HepG2 (cell line): ENCODE measurements around the gene TCF7L2. TPM values are rescaled to one million over a fixed set of nuclear protein-coding genes. Genes with fewer than 3 reads are reported as not detected.

Experiments
- ATAC-seq: fragments of 200-7000 bp; cut with Tn5 transposase; 3 replicates; pipeline ENCODE4 v1.9.1; 2020; ENCODE audit warnings: mild to moderate bottlenecking, moderate library complexity
- BruUV-seq: library from RNA; stranded (reverse); fragments of 400-500 nt; replicated peaks from 2 replicates; lab custom pipeline; 2021; lab: Mats Ljungman, UMichigan
- CTCF ChIA-PET: fragments of 300-600 bp; formaldehyde crosslinking; extraction: SDS; loops from one replicate; lab custom pipeline; 2021; ENCODE audit warnings: low total read pairs, inconsistent platforms, low intra/inter-chr PET ratio; lab: Yijun Ruan, JAX
- POLR2A ChIA-PET: fragments of 350-600 bp; sonication (Branson Sonifier 250); formaldehyde crosslinking; loops from one replicate; lab custom pipeline; 2020; ENCODE audit warnings: antibody characterized with exemption, inconsistent platforms; lab: Yijun Ruan, JAX
- DNase-seq: peaks from one replicate; pipeline ENCODE4 v3.0.0-alpha.2; 2015; ENCODE audit warnings: low spot score
- FAIRE-seq: peaks from 3 replicates; lab custom pipeline; 2011; peaks lifted over from hg19 to GRCh38; lab: Jason Lieb, UNC
- H2AFZ ChIP-seq: one replicate; pipeline ENCODE4 v1.6.1; 2011; ENCODE audit warnings: low read length, inconsistent platforms
- H3K27ac ChIP-seq: fragments of 300-600 bp; 3 replicates; pipeline ENCODE4 v1.8.0; 2011; ENCODE audit warnings: mixed run types, mild to moderate bottlenecking, mixed read lengths, low read length, inconsistent platforms; ENCODE audit not compliant: insufficient read depth; ENCODE audit errors: extremely low read length
- H3K27me3 ChIP-seq, 2 experiments: fragments of 200-600 bp in 1 of 2; 2 replicates in 1 of 2; 3 replicates in 1 of 2; pipeline versions ENCODE4 v1.6.0 to v1.8.0; 2011; ENCODE audit warnings: low read length in 2 of 2, mild to moderate bottlenecking in 2 of 2, moderate library complexity in 2 of 2, inconsistent platforms in 1 of 2; ENCODE audit not compliant: insufficient read depth in 2 of 2, control insufficient read depth in 1 of 2
- H3K36me3 ChIP-seq, 2 experiments: fragments of 200-600 bp in 1 of 2; replicated peaks in 1 of 2; 2 replicates in 1 of 2; 3 replicates in 1 of 2; pipeline versions ENCODE4 v1.5.1 to v1.8.0; 2011; ENCODE audit warnings: low read length in 2 of 2, inconsistent platforms in 1 of 2; ENCODE audit not compliant: insufficient read depth in 2 of 2, control insufficient read depth in 1 of 2
- H3K4me1 ChIP-seq: 2 replicates; pipeline ENCODE4 v1.5.1; 2012; ENCODE audit warnings: low read length, inconsistent platforms; ENCODE audit not compliant: insufficient read depth
- H3K4me2 ChIP-seq: 2 replicates; pipeline ENCODE4 v1.6.0; 2011; ENCODE audit warnings: low read depth, low read length, inconsistent platforms
- H3K4me3 ChIP-seq, 3 experiments: fragments of 200-600 bp in 1 of 3; sonication (generic), shearing (Covaris generic) in 1 of 3; replicated peaks in 1 of 3; 2 replicates each; pipeline ENCODE4 v1.5.1; 2011 to 2016; ENCODE audit warnings: low read length in 3 of 3, inconsistent platforms in 2 of 3, low read depth in 2 of 3, mild to moderate bottlenecking in 2 of 3, control low read depth in 1 of 3, mixed read lengths in 1 of 3; ENCODE audit not compliant: insufficient read depth in 1 of 3
- H3K79me2 ChIP-seq: one replicate; pipeline ENCODE4 v1.6.1; 2011; ENCODE audit warnings: low read length, inconsistent platforms; ENCODE audit not compliant: insufficient read depth
- H3K9ac ChIP-seq: 2 replicates; pipeline ENCODE4 v1.6.0; 2011; ENCODE audit warnings: mild to moderate bottlenecking, low read depth, low read length, inconsistent platforms; ENCODE audit not compliant: insufficient read depth
- H3K9me3 ChIP-seq: 2 replicates; pipeline ENCODE4 v1.5.1; 2012; ENCODE audit warnings: mild to moderate bottlenecking, low read length
- H4K20me1 ChIP-seq: 2 replicates; pipeline ENCODE4 v1.6.0; 2011; ENCODE audit warnings: inconsistent platforms, mild to moderate bottlenecking, low read length, moderate library complexity; ENCODE audit not compliant: insufficient read depth
- ARHGAP35 ChIP-seq: sonication (generic); formaldehyde crosslinking; IDR thresholded peaks from 2 replicates; pipeline ENCODE4 v1.9.0; 2022; ENCODE audit warnings: mild to moderate bottlenecking, inconsistent platforms, moderate library complexity, missing genetic modification reagents, borderline replicate concordance
- HDAC2 ChIP-seq: sonication (generic); formaldehyde crosslinking; IDR thresholded peaks from 2 replicates; pipeline ENCODE4 v1.4.0; 2020; ENCODE audit warnings: missing genetic modification reagents
- MEIS2 ChIP-seq: sonication (generic); formaldehyde crosslinking; IDR thresholded peaks from 2 replicates; pipeline ENCODE4 v1.9.0; 2021; ENCODE audit warnings: mild to moderate bottlenecking, missing genetic modification reagents
- MIER2 ChIP-seq: IDR thresholded peaks from 2 replicates; pipeline ENCODE4 v1.6.1; 2016; ENCODE audit warnings: missing biosample characterization, missing genetic modification reagents
- MIXL1 ChIP-seq: IDR thresholded peaks from 2 replicates; pipeline ENCODE4 v1.6.1; 2016
- POLR2AphosphoS2 ChIP-seq: IDR thresholded peaks from 2 replicates; pipeline ENCODE4 v1.6.1; 2011; ENCODE audit warnings: low read depth, low read length, improper control_type of control experiment
- SNRNP70 ChIP-seq: fragments of 200-400 bp; formaldehyde crosslinking; IDR thresholded peaks from 2 replicates; pipeline ENCODE4 v1.6.1; 2017; ENCODE audit warnings: mild to moderate bottlenecking, low read depth, low read length, moderate library complexity
- ZBTB21 ChIP-seq: sonication (generic); formaldehyde crosslinking; IDR thresholded peaks from 2 replicates; pipeline ENCODE4 v1.4.0; 2020; ENCODE audit warnings: missing genetic modification reagents
- ZFP41 ChIP-seq: sonication (generic); formaldehyde crosslinking; IDR thresholded peaks from 2 replicates; pipeline ENCODE4 v1.4.0; 2020; ENCODE audit warnings: mild to moderate bottlenecking, missing genetic modification reagents, borderline replicate concordance
- ZNF275 ChIP-seq: sonication (generic); formaldehyde crosslinking; IDR thresholded peaks from 2 replicates; pipeline ENCODE4 v1.8.0; 2022; ENCODE audit warnings: missing genetic modification reagents, mild to moderate bottlenecking, inconsistent platforms, borderline replicate concordance
- ZNF329 ChIP-seq: sonication (generic); formaldehyde crosslinking; IDR thresholded peaks from 2 replicates; pipeline ENCODE4 v1.9.0; 2021; ENCODE audit warnings: low read depth, mild to moderate bottlenecking, missing genetic modification reagents
- ZNF33A ChIP-seq: sonication (generic); formaldehyde crosslinking; IDR thresholded peaks from 2 replicates; pipeline ENCODE4 v1.5.1; 2020; ENCODE audit warnings: missing genetic modification reagents, mild to moderate bottlenecking, moderate library complexity, borderline replicate concordance
- ZNF460 ChIP-seq: sonication (generic); formaldehyde crosslinking; IDR thresholded peaks from 2 replicates; pipeline ENCODE4 v1.5.1; 2020; ENCODE audit warnings: missing genetic modification reagents, mild to moderate bottlenecking, borderline replicate concordance
- ZNF710 ChIP-seq: sonication (generic); formaldehyde crosslinking; IDR thresholded peaks from 2 replicates; pipeline ENCODE4 v1.5.0; 2020; ENCODE audit warnings: mild to moderate bottlenecking, missing genetic modification reagents, borderline replicate concordance
- WGBS: methylation state at CpG from one replicate; pipeline ENCODE4 v1.1.6; 2017; ENCODE audit warnings: low lambda C conversion rate; 5-methylcytosine and 5-hydroxymethylcytosine counted together
- in situ Hi-C: cut with HindIII; loops from 2 replicates; pipeline ENCODE4 v1.10.0; 2017; ENCODE audit warnings: low pct_unique_long_range_greater_than_20kb; ENCODE audit not compliant: extremely low pct_ligation_motif_present
- intact Hi-C: fragments of 100-400 bp; cut with micrococcal nuclease; formaldehyde crosslinking; loops from one replicate; pipeline ENCODE4 v1.10.0; 2022; ENCODE audit not compliant: unreplicated experiment
- polyA plus RNA-seq, 8 experiments: library from polyadenylated mRNA; depleted of rRNA in 3 of 8; stranded (reverse) in 7 of 8; unstranded in 1 of 8; fragments of >200 nt; fragmentation: Illumina TruSeq in 4 of 8; extraction: Trizol in 4 of 8; gene quantifications; 2 replicates each; pipeline versions ENCODE4 v1.2.1 to v1.2.3, GENCODE V29; 2011 to 2016; ENCODE audit warnings: low read depth in 4 of 8, missing spikeins in 1 of 8, mixed read lengths in 1 of 8; ENCODE audit not compliant: insufficient read depth in 1 of 8
- total RNA-seq, 5 experiments: library from RNA; depleted of rRNA; stranded (reverse); fragments of >200 nt; fragmentation: Illumina TruSeq; extraction: Trizol; gene quantifications; 2 replicates each; pipeline ENCODE4 v1.2.3, GENCODE V29; 2016; ENCODE audit warnings: low read depth in 1 of 5
- TF ChIP-seq, protein P1 (sequence below): sonication (generic); formaldehyde crosslinking; IDR thresholded peaks from 2 replicates; pipeline ENCODE4 v1.9.0; 2022; ENCODE audit warnings: low read depth, missing genetic modification reagents

TCF7L2 gene
- total and polyA plus RNA-seq, 2 of the 13 experiments (the other 11 are each of a cell fraction or from before 2014, with no cell fraction given) = 3.9 to 13.7 TPM

DNA sequence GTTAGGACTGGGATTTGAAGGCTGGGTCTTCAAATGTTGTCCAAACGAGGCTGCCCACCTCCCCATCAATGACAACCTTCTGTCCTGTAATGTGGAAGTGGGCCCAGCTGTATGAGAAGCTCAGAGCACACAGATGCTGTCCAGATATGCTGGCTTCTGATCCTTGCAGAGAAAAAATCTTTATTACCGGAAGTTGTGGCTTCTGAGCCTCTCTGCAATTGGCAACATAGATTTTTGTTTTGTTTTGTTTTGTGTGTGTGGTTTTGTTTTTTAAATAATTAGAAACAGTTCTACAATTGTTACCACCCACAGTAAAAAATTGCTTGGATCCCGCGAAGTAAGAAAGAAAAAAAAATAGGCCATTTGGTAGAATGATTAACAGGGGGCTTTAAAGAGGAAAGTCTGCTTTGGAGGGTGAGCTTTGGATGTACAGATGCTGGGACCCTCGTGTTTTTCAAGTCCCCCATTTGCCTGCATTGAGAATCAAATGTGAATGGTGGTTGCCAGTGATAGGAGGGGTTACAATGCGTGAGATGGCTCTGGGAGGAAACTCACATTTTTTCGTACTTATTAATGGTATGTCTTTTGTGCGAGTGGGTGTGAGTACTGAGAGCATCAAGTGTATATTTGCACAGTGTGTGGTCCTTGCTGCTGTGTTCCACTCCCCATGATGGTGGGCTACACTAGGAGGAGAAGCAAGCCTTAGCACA is 153.2 kb downstream of the TCF7L2 start:
- Histone ChIP-seq H3K4me2 (no peak overlapping the region), H3K9me3 (no peaks in the 10 kb centered on the region), H3K4me1 (no peaks in the 10 kb centered on the region), H3K27ac (no peak overlapping the region), H3K4me3 (no peak overlapping the region), H3K9ac (no peak overlapping the region), H3K27me3 (no peaks in the 10 kb centered on the region), H3K79me2 (peaks cover 17% of the 10 kb centered on the region), H4K20me1 (peaks cover 17% of the 10 kb centered on the region), H3K36me3 (peaks cover 12 to 40% of the 10 kb centered on the region in 2 experiments; a peak in 4 of 5 replicates), H2AFZ (no peak overlapping the region)
- WGBS = 95% methylated on average over 8 of the region's 8 CpGs
- no peak for TF ChIP-seq POLR2AphosphoS2
- TF ChIP-seq MIER2 = no peak
- TF ChIP-seq ZNF710 (CRISPR knock-in tag) = no peak
- TF ChIP-seq ZNF329 (CRISPR knock-in tag) = no peak
- no peak for TF ChIP-seq SNRNP70
- TF ChIP-seq, protein P1, sequence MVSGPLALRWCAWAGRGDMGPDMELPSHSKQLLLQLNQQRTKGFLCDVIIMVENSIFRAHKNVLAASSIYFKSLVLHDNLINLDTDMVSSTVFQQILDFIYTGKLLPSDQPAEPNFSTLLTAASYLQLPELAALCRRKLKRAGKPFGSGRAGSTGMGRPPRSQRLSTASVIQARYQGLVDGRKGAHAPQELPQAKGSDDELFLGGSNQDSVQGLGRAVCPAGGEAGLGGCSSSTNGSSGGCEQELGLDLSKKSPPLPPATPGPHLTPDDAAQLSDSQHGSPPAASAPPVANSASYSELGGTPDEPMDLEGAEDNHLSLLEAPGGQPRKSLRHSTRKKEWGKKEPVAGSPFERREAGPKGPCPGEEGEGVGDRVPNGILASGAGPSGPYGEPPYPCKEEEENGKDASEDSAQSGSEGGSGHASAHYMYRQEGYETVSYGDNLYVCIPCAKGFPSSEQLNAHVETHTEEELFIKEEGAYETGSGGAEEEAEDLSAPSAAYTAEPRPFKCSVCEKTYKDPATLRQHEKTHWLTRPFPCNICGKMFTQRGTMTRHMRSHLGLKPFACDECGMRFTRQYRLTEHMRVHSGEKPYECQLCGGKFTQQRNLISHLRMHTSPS (CRISPR knock-in tag) = no peak
- no peak for TF ChIP-seq ZBTB21 (CRISPR knock-in tag)
- no peak for TF ChIP-seq ZNF275 (CRISPR knock-in tag)
- no peak for TF ChIP-seq MEIS2 (CRISPR knock-in tag)
- no peak for TF ChIP-seq ARHGAP35 (CRISPR knock-in tag)
- TF ChIP-seq ZFP41 (CRISPR knock-in tag) = no peak
- TF ChIP-seq MIXL1 = no peak
- no peak for TF ChIP-seq HDAC2
- no peak for TF ChIP-seq ZNF460
- TF ChIP-seq ZNF33A (CRISPR knock-in tag) = no peak
- ChIA-PET POLR2A (no interaction called here), CTCF (no interaction called here)
- intact Hi-C loops (no loop called here), in situ Hi-C loops (loop anchor here (25.0 kb wide), 1 partner anchor 541 kb away; no protein-coding TSS in a partner anchor)
- FAIRE-seq = no peak
- BruUV-seq = no TSS peak
- ATAC-seq = no peak
- no peak for DNase-seq
